GM19397 (cell line): Measurements from ENCODE around the gene UBE2N.
"Not testable (repeated sequence)": the region's sequence is repeated elsewhere in the genome, so short reads cannot be mapped to it uniquely, and the experiment has no call there.

Experiments
- ATAC-seq: cut with Tn5 transposase; IDR thresholded peaks from one replicate; pipeline ENCODE4 v1.9.1; 2021; ENCODE audit warnings: mild to moderate bottlenecking, moderate library complexity; ENCODE audit not compliant: unreplicated experiment

UBE2N gene

DNA sequence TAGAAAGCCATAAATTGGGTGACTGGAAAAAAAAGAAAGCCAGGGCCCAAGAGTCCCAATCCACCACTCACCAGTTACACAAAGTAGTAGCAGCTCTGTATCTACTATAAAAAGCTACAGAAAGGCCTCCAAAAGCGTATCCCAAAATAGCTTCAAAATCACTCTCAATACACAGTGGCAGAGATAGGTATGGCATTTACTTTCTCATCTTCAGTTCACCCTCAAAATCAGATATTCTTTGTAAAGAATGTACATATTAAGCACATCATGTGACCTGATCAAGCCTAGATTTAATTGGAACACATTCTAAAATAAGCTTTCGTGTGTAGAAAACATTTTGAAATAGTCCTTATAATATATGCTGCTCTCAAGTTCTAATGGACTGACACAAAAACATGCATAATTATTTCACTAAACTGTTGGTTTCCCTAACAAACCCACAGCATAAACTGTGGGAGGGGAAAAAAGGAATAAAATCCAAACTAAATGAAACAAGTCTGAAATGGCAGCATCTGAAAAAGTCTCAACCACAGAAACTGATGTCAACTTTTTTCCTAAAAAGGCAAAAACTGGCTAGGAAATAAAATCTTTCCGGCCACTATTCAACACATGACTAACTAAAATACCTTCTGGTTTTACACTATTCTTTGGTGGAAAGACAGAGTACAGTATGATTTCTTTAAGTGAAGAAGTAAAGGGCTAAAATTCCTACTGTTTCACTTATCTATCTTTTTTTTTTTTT, 25.9 kb downstream of the UBE2N start:
- no peak for ATAC-seq

DNA sequence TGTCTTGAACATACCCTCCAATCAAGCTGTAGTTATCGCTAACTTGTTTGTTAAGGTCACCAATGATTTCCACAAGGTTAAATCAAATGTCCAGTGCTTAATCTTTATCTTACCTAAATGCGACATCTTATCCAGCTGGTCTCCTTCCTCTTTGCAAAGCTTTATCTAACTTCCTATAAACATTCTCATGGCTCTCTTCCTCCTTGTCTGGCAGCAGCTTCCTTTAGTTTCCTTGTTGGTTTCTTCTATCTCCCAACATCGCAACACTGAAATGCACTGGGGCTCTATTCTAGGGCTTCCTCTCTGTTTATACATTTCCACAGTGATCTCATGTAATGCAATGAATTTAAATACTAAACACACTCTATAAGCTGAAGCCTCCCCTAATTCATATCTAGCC, 28.7 kb downstream of the UBE2N start:
- no peak for ATAC-seq

GRCh38 chr12:93412396-93412795, 29.4 kb downstream of the UBE2N start:
- ATAC-seq: not testable (repeated sequence)

GRCh38 chr12:93411060-93411459, 30.7 kb downstream of the UBE2N start:
- not testable (repeated sequence) for ATAC-seq

GRCh38 chr12:93409343-93410187, 32.2 kb downstream of the UBE2N start:
- ATAC-seq: not testable (repeated sequence)

GRCh38 chr12:93408813-93409212, 32.9 kb downstream of the UBE2N start:
- no peak for ATAC-seq

- no peak for ATAC-seq
These were observed 33.8 kb downstream of the UBE2N start for GRCh38 chr12:93407963-93408283.

- no peak for ATAC-seq
These were observed 34.4 kb downstream of the UBE2N start for GRCh38 chr12:93407054-93407962.

DNA sequence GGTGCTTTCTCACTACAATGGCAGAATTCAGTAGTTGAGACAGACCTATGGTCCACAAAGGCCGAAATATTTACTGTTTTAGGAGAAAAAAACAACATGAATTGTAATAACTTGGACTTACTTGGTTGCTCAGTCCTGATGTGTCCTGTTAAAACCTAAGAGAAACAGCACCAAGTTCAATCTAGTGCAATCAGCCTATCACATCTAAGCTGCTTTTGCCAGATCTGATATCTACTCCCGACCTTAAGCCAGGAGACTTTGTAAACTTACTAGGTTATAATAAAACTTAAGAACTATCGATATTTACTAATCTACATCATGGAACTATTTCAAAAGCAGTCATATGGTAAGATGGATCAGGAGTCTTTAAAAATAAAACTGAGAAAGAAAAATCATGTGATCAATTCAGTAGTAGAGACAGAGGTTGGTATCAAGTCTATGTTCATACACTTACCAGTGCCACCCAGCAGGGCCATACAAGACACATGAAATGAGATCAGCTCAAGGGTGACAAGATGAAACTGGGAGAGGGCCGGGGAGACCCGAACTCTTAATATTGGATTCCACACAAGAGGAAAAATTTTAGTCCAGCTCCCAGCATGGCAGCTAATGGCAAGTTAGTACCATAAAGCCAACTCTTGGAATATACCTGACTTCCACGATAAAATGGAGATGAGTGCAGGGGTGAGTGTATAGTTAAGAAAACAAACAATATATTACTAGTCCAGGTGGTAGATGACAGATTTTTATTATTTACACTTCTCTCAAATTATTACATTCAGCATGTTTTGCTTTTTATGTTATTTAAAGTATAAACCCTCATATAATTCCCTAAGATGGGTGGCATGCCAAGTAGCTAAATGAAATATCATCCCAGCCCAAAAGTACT, 36.5 kb downstream of the UBE2N start:
- ATAC-seq: no peak

- no peak for ATAC-seq
These were observed 37.6 kb downstream of the UBE2N start for GRCh38 chr12:93403988-93404803.

DNA sequence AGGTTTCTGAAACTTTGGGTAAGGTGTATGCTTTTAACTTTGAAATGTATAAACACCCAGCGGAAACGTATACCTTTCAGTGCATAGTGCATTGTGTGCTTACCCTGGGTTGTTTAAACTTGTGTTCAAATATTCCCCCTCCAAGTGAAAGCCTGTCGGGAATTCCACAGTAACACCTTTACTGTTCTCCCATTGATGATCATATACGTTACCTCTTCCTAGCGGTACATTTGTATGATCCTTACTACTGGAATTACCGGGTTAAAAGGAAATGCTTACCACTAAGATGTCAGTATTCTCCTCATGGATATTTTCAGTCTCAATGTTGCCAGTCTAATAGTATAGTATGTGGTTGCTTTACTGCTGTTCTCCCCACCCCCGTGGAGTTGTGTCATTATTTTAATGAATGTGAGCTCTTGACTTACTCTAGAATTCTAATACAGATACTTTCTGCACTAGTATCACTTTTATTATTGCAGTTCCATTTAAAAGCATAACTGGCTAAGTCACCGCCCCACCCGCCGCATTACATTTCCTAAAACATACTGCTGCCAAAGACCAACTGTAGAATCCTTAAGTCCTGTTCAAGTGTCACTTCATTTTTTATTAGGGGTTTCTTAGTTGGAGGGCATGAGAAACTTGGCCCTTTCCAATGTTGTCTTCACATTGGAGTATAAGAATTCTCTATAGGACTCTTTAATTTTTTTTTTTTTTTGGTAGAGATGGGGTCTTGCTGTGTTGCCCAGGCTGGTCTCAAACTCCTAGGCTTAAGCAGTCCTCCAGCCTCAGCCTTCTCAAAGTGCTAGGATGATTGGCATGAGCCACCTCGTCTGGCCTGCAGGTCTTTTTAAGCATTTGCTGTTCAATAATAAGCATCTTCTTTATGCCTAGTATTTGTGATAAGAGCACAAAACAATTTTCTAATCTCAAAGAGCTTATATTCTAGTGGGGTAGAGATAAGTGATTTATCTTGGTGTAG, 39.1 kb downstream of the UBE2N start:
- no peak for ATAC-seq

DNA sequence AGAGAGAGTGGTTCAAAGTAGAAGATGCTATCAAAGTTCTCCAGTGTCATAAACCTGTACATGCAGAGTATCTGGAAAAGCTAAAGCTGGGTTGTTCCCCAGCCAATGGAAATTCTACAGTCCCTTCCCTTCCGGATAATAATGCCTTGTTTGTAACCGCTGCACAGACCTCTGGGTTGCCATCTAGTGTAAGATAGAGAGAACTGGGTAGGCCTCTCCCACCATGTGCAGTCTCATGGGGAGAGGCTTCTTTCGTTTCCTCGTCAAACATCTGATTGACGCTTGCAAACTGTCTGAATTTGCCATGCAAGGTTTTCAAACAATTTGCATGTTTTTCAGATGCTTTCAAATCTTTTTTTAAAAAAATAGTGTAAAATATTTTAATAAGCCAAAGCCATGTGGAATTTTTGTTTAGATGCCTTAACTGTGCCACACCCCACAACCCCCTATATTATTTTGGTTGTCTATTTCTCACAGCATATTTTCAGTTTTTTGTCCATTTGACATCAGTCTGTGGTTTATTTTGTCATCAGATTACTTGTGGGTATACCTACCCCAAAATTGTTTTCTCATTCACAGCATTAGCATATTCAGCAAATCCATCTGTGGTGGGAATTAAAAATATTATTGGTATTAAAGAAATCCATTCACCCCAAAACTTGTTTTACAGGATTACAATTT, 42.4 kb downstream of the UBE2N start:
- ATAC-seq: peak; percentile 76

- no peak for ATAC-seq
These were observed 44.3 kb downstream of the UBE2N start for GRCh38 chr12:93397412-93397811.

GRCh38 chr12:93393425-93393824, 48.3 kb downstream of the UBE2N start:
- no peak for ATAC-seq

DNA sequence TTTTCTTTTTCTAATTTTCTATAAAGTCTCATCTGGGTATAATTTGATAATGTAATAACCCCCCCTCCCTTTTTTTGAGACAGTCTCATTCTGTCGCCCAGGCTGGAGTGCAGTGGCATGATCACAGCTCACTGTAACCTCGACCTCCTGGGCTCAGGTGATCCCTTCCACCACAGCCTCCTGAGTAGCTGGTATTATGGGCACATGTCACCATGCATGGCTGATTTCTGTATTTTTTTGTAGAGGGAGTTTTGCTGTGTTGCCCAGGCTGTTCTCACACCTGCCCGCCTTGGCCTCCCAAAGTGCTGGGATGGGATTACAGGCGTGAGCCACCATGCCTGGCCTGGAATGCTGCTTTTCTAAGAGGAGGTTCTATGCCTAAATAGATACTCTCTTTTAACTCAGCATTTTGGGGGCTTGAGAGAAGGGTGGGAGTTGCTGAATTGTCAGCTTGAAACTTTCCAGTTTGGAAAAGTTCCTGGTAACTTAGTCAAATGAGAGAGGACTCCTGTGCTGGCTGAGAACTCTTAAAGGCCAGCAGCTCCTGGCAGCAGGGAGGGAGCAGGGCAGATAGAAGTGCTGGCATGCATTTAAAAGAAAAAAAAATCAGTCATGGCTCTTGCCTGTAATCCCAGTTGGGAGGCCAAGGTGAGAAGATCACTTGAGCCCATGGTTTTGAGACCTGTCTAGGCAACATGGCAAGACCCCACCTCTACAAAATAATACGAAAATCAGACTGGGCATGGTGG, 51.0 kb downstream of the UBE2N start:
- ATAC-seq: no peak

- ATAC-seq: no peak
These were observed 51.7 kb downstream of the UBE2N start for GRCh38 chr12:93390031-93390430.

DNA sequence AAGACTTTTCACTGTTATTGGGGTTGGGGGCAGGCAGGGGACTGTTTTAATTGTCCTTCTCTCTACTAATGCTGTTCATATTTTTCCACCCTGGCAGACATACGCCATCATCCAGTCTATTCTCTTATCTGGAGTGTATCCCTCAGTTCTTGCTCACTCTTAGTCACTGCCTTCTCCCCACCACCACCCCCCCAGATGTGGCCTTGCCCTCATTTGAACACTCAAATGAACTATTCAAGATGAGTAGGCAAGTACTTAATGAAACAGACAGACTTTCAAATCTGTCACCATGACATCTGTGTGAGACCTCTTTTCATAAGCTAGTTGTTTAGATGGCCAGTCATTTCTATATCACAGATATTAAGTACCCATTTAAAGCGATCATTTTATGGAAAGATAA, 54.0 kb downstream of the UBE2N start:
- no peak for ATAC-seq
